Tibial artery (tissue), 4 donors: Measurements from ENCODE around the gene CA6.
"Not testable (repeated sequence)": the region's sequence is repeated elsewhere in the genome, so short reads cannot be mapped to it uniquely, and the experiment has no call there.

Experiments used
- DNase-seq, 2 donors: peaks; one replicate each; pipeline ENCODE4 v3.0.0-alpha.2; 2019
- H3K27ac ChIP-seq, 2 donors: fragments of 200-600 bp; sonication (generic) in 1 of 2; 1 replicate in 1 of 2; 2 replicates in 1 of 2; pipeline ENCODE4 v1.5.1; 2018 to 2019; ENCODE audit warnings: mild to moderate bottlenecking in 1 of 2
- H3K27me3 ChIP-seq, 2 donors: fragments of 200-600 bp; sonication (generic) in 1 of 2; one replicate each; pipeline versions ENCODE4 v1.5.1 to v1.6.0; 2016 to 2019
- H3K36me3 ChIP-seq, 3 donors: fragments of 200-600 bp; sonication (generic) in 2 of 3; one replicate each; pipeline ENCODE4 v1.5.1; 2016 to 2019; ENCODE audit warnings: mild to moderate bottlenecking in 2 of 3
- H3K4me1 ChIP-seq, 4 donors: fragments of 200-600 bp; sonication (generic) in 2 of 4; 1 replicate in 3 of 4; 2 replicates in 1 of 4; pipeline ENCODE4 v1.5.1; 2016 to 2019
- H3K4me3 ChIP-seq, 2 donors: fragments of 200-600 bp; sonication (generic) in 1 of 2; 1 replicate in 1 of 2; 2 replicates in 1 of 2; pipeline ENCODE4 v1.5.1; 2018 to 2019; ENCODE audit warnings: mild to moderate bottlenecking in 2 of 2
- H3K9me3 ChIP-seq, 3 donors: fragments of 200-600 bp; sonication (generic) in 1 of 3; one replicate each; pipeline ENCODE4 v1.5.1; 2016 to 2019
- intact Hi-C: fragments of 100-400 bp; cut with DNase I; formaldehyde crosslinking; loops from one replicate; pipeline ENCODE4 v1.15.0; 2023; ENCODE audit warnings: low total_unique reads
- TF ChIP-seq, protein P1 (sequence below), 2 experiments: fragments of 200-600 bp in 1 of 2; fragments of 450-650 bp in 1 of 2; IDR thresholded peaks; one replicate each; pipeline ENCODE4 v1.5.1; 2017 to 2019; ENCODE audit warnings: antibody characterized with exemption in 2 of 2, mild to moderate bottlenecking in 1 of 2, moderate library complexity in 1 of 2

The CA6 gene

GRCh38 chr1:8911416-8912309, 34.0 kb upstream of the CA6 start:
- H3K36me3 ChIP-seq, result no peaks in the 10 kb centered on the region
- intact Hi-C loops, result no loop called here
- no peak overlapping the region for H3K27ac ChIP-seq
- no peak overlapping the region for H3K4me3 ChIP-seq
- TF ChIP-seq, protein P1, sequence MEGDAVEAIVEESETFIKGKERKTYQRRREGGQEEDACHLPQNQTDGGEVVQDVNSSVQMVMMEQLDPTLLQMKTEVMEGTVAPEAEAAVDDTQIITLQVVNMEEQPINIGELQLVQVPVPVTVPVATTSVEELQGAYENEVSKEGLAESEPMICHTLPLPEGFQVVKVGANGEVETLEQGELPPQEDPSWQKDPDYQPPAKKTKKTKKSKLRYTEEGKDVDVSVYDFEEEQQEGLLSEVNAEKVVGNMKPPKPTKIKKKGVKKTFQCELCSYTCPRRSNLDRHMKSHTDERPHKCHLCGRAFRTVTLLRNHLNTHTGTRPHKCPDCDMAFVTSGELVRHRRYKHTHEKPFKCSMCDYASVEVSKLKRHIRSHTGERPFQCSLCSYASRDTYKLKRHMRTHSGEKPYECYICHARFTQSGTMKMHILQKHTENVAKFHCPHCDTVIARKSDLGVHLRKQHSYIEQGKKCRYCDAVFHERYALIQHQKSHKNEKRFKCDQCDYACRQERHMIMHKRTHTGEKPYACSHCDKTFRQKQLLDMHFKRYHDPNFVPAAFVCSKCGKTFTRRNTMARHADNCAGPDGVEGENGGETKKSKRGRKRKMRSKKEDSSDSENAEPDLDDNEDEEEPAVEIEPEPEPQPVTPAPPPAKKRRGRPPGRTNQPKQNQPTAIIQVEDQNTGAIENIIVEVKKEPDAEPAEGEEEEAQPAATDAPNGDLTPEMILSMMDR (IDR thresholded peaks at IDR 0.05), result no peak
- H3K4me1 ChIP-seq, result peaks cover 0 to 4% (median 0%) of the 10 kb centered on the region in 4 donors
- H3K9me3 ChIP-seq, result no peaks in the 10 kb centered on the region
- DNase-seq, result no peak
- no peaks in the 10 kb centered on the region for H3K27me3 ChIP-seq

- H3K27me3 ChIP-seq, result no peaks in the 10 kb centered on the region
- no peaks in the 10 kb centered on the region for H3K36me3 ChIP-seq
- H3K27ac ChIP-seq, result no peak overlapping the region
- H3K4me1 ChIP-seq, result no peaks in the 10 kb centered on the region
- TF ChIP-seq, protein P1 (IDR thresholded peaks at IDR 0.05), result no peak
- no peaks in the 10 kb centered on the region for H3K9me3 ChIP-seq
- H3K4me3 ChIP-seq, result no peak overlapping the region
- intact Hi-C loops, result no loop called here
- no peak for DNase-seq
Observed at GRCh38 chr1:8913457-8913856, 32.2 kb upstream of the CA6 start.

- H3K27ac ChIP-seq, result no peak overlapping the region
- no peaks in the 10 kb centered on the region for H3K36me3 ChIP-seq
- TF ChIP-seq, protein P1 (IDR thresholded peaks at IDR 0.05), result no peak
- no peak for DNase-seq
- no peaks in the 10 kb centered on the region for H3K27me3 ChIP-seq
- no peaks in the 10 kb centered on the region for H3K4me1 ChIP-seq
- intact Hi-C loops, result no loop called here
- no peak overlapping the region for H3K4me3 ChIP-seq
- H3K9me3 ChIP-seq, result no peaks in the 10 kb centered on the region
Observed at GRCh38 chr1:8914466-8914865, 31.2 kb upstream of the CA6 start.

DNA sequence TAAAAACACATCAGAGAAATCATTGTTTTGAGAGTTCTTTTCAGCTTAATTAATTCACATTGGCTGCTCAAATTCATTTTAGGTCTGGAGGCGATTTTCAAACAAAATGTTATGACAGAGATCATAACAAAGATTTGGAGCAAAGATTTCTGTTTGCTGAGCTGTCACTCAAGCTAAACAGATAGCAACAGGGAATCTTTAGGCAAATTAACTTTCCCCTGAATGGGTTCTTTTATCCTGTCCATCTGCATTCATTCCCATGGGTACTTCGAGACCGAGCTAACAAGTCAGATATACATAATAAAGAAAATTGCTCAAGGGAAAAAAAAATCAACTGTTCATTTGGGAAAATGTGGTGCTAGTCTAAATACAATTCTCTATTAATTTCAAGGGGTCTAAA, 30.2 kb upstream of the CA6 start:
- no peak for DNase-seq
- TF ChIP-seq, protein P1 (IDR thresholded peaks at IDR 0.05), result no peak
- Histone ChIP-seq H3K27me3 (no peaks in the 10 kb centered on the region), H3K27ac (no peak overlapping the region), H3K36me3 (no peaks in the 10 kb centered on the region), H3K4me3 (no peak overlapping the region), H3K9me3 (no peaks in the 10 kb centered on the region), H3K4me1 (no peaks in the 10 kb centered on the region)
- intact Hi-C loops, result loop anchor here (5.0 kb wide), 4 partner anchors 58 to 187 kb away; no protein-coding TSS in a partner anchor

GRCh38 chr1:8917536-8917935, 28.1 kb upstream of the CA6 start:
- H3K36me3 ChIP-seq, H3K9me3 ChIP-seq, H3K4me3 ChIP-seq, H3K27me3 ChIP-seq, H3K27ac ChIP-seq, H3K4me1 ChIP-seq, DNase-seq: not testable (repeated sequence)
- intact Hi-C loops, result loop anchor here (5.0 kb wide), 4 partner anchors 60 to 185 kb away; no protein-coding TSS in a partner anchor

DNA sequence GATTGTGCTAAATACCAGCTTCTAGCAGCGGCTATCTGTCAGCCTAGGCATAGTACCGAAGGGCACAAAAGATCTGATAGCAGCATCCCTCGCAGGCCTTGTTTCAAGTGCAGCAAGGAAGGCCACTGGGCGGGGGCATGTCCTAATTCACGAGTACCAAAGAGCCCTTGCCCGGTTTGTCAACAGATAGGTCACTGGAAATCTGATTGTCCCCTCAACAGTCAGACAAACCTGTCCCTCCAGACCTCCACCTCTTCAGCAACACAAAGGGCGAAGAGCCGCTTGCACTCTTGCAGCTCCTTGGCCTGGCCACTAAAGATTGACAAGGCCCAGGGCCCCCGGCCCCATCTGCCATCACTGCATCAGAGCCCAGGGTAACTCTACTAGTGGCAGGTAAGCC, 22.7 kb upstream of the CA6 start:
- no peak for DNase-seq
- TF ChIP-seq, protein P1 (IDR thresholded peaks at IDR 0.05), result no peak
- Histone ChIP-seq H3K27ac (no peak overlapping the region), H3K4me1 (no peaks in the 10 kb centered on the region), H3K36me3 (no peaks in the 10 kb centered on the region), H3K27me3 (no peaks in the 10 kb centered on the region), H3K4me3 (no peak overlapping the region), H3K9me3 (no peaks in the 10 kb centered on the region)
- intact Hi-C loops, result loop anchor here (10.0 kb wide), 1 partner anchor 162 kb away; no protein-coding TSS in a partner anchor
